ENCODE results near the gene PRPF8.
"Not testable (repeated sequence)": the region's sequence is repeated elsewhere in the genome, so short reads cannot be mapped to it uniquely, and the experiment has no call there.

PRPF8 gene

GRCh38 chr17:1716076-1716911, 31.6 kb upstream of the PRPF8 start:
- DNase-seq, result peak; percentile 95

GRCh38 chr17:1715803-1716075, 31.1 kb upstream of the PRPF8 start:
- no peak for DNase-seq

- DNase-seq, result no peak
These were observed 30.5 kb upstream of the PRPF8 start for GRCh38 chr17:1714980-1715802.

GRCh38 chr17:1714427-1714979, 29.8 kb upstream of the PRPF8 start:
- DNase-seq, result no peak

GRCh38 chr17:1713878-1714426, 29.3 kb upstream of the PRPF8 start:
- DNase-seq, result no peak

- DNase-seq, result no peak
These were observed 28.7 kb upstream of the PRPF8 start for GRCh38 chr17:1713160-1713877.

- no peak for DNase-seq
These were observed 27.6 kb upstream of the PRPF8 start for GRCh38 chr17:1712271-1712670.

GRCh38 chr17:1711804-1712203, 27.1 kb upstream of the PRPF8 start:
- DNase-seq, result no peak

GRCh38 chr17:1710807-1711553, 26.3 kb upstream of the PRPF8 start:
- DNase-seq, result no peak

GRCh38 chr17:1709971-1710806, 25.5 kb upstream of the PRPF8 start, which contains the start of gene TLCD2:
TSS of gene TLCD2 (minus strand) at chr17:1710377. CDS start at chr17:1710242, 135 bp downstream.
- no peak for DNase-seq

GRCh38 chr17:1709403-1709951, 24.8 kb upstream of the PRPF8 start:
- no peak for DNase-seq

GRCh38 chr17:1708791-1709346, 24.2 kb upstream of the PRPF8 start:
- not testable (repeated sequence) for DNase-seq

GRCh38 chr17:1707107-1707506, 22.4 kb upstream of the PRPF8 start:
- no peak for DNase-seq

- DNase-seq, result no peak
These were observed 20.3 kb upstream of the PRPF8 start for GRCh38 chr17:1705004-1705403.

GRCh38 chr17:1703063-1703462, 18.4 kb upstream of the PRPF8 start:
- no peak for DNase-seq

- not testable (repeated sequence) for DNase-seq
These were observed 15.2 kb upstream of the PRPF8 start for GRCh38 chr17:1699891-1700290.

GRCh38 chr17:1697681-1698080, 13.0 kb upstream of the PRPF8 start:
- no peak for DNase-seq

- no peak for DNase-seq
These were observed 10.7 kb upstream of the PRPF8 start for GRCh38 chr17:1695365-1695764.

GRCh38 chr17:1693339-1693738, 8.7 kb upstream of the PRPF8 start:
- no peak for DNase-seq

GRCh38 chr17:1690544-1691221, 6.0 kb upstream of the PRPF8 start:
- no peak for DNase-seq
